SK-N-SH (cell line): Measurements from ENCODE around the gene MYO1F. TPM values are rescaled to one million over a fixed set of nuclear protein-coding genes. Genes with fewer than 3 reads are reported as not detected.

ENCODE experiments used
- CTCF ChIA-PET: fragments of 300-600, 350-600 bp; formaldehyde crosslinking; extraction: SDS; loops from one replicate; lab custom pipeline; 2021; lab: Yijun Ruan, JAX
- POLR2A ChIA-PET: fragments of 350-600 bp; sonication (Branson Sonifier 250); formaldehyde crosslinking; extraction: SDS; loops from one replicate; lab custom pipeline; 2020; ENCODE audit warnings: antibody characterized with exemption, inconsistent platforms; lab: Yijun Ruan, JAX
- DNase-seq: peaks from one replicate; pipeline ENCODE4 v3.0.0; 2012
- H2AFZ ChIP-seq: fragments of 200-600 bp; sonication (generic); 2 replicates; pipeline ENCODE4 v1.8.1; 2016; ENCODE audit warnings: antibody characterized with exemption, mild to moderate bottlenecking, low read depth
- H3F3A ChIP-seq: fragments of 200-600 bp; sonication (generic); replicated peaks from 2 replicates; pipeline ENCODE3; 2016; ENCODE audit warnings: antibody characterized with exemption, mild to moderate bottlenecking; ENCODE audit not compliant: insufficient read depth
- H3K27ac ChIP-seq, 2 experiments: fragments of 200-500 bp in 1 of 2; fragments of 200-600 bp in 1 of 2; sonication (Bioruptor generic) in 1 of 2; sonication (generic), shearing (Covaris generic) in 1 of 2; 2 replicates each; pipeline versions ENCODE4 v1.5.1 to v1.6.1; 2014 to 2016; ENCODE audit warnings: low read depth in 2 of 2, inconsistent platforms in 1 of 2, low read length in 1 of 2, mild to moderate bottlenecking in 1 of 2, mixed read lengths in 1 of 2
- H3K27me3 ChIP-seq: fragments of 200-600 bp; sonication (generic), shearing (Covaris generic); 2 replicates; pipeline ENCODE4 v1.6.1; 2016; ENCODE audit warnings: mixed run types; ENCODE audit not compliant: insufficient read depth
- H3K36me3 ChIP-seq, 2 experiments: fragments of 200-500 bp in 1 of 2; fragments of 200-600 bp in 1 of 2; sonication (Bioruptor generic) in 1 of 2; sonication (generic) in 1 of 2; replicated peaks in 1 of 2; 2 replicates each; pipeline versions ENCODE3 to v1.5.1; 2014 to 2016; ENCODE audit warnings: low read length in 1 of 2, mild to moderate bottlenecking in 1 of 2; ENCODE audit not compliant: insufficient read depth in 2 of 2, control insufficient read depth in 1 of 2
- H3K4me1 ChIP-seq, 2 experiments: fragments of 200-500 bp in 1 of 2; fragments of 200-600 bp in 1 of 2; sonication (Bioruptor generic) in 1 of 2; sonication (generic), shearing (Covaris generic) in 1 of 2; 2 replicates each; pipeline versions ENCODE4 v1.5.1 to v1.6.1; 2014 to 2016; ENCODE audit warnings: low read depth in 1 of 2, low read length in 1 of 2, mixed run types in 1 of 2; ENCODE audit not compliant: insufficient read depth in 2 of 2, control insufficient read depth in 1 of 2
- H3K4me2 ChIP-seq: fragments of 200-600 bp; sonication (generic), shearing (Covaris generic); 2 replicates; pipeline ENCODE4 v1.6.1; 2017; ENCODE audit warnings: mixed run types
- H3K4me3 ChIP-seq, 2 experiments: fragments of 200-500 bp in 1 of 2; fragments of 200-600 bp in 1 of 2; sonication (Bioruptor generic) in 1 of 2; sonication (generic), shearing (Covaris generic) in 1 of 2; 2 replicates each; pipeline versions ENCODE4 v1.5.1 to v1.8.1; 2014 to 2016; ENCODE audit warnings: low read depth in 2 of 2, inconsistent platforms in 1 of 2, low read length in 1 of 2, mild to moderate bottlenecking in 1 of 2, mixed read lengths in 1 of 2, moderate library complexity in 1 of 2
- H3K79me2 ChIP-seq: fragments of 200-600 bp; sonication (generic); 2 replicates; pipeline ENCODE4 v1.8.1; 2017; ENCODE audit warnings: mild to moderate bottlenecking; ENCODE audit not compliant: insufficient read depth
- H3K9ac ChIP-seq: fragments of 200-600 bp; sonication (generic); 2 replicates; pipeline ENCODE4 v1.6.1; 2017; ENCODE audit warnings: mixed run types
- H3K9me2 ChIP-seq: fragments of 200-600 bp; sonication (generic); 2 replicates; pipeline ENCODE4 v1.6.1; 2017; ENCODE audit warnings: mixed run types
- H3K9me3 ChIP-seq: fragments of 200-600 bp; sonication (generic); 2 replicates; pipeline ENCODE4 v1.6.1; 2017; ENCODE audit warnings: mixed run types, mild to moderate bottlenecking, moderate library complexity
- H4K20me1 ChIP-seq: fragments of 200-600 bp; sonication (generic); 2 replicates; pipeline ENCODE4 v1.6.1; 2017; ENCODE audit warnings: mild to moderate bottlenecking, mixed run types; ENCODE audit not compliant: insufficient read depth
- ELF1 ChIP-seq: IDR thresholded peaks from 2 replicates; pipeline ENCODE4 v1.4.0; 2012
- FOSL2 ChIP-seq: IDR thresholded peaks from 2 replicates; pipeline ENCODE4 v1.4.0; 2012; ENCODE audit warnings: low read depth, mild to moderate bottlenecking, moderate library complexity, borderline replicate concordance
- FOXM1 ChIP-seq: IDR thresholded peaks from 2 replicates; pipeline ENCODE4 v1.4.0; 2012; ENCODE audit warnings: low read depth, mild to moderate bottlenecking
- GABPA ChIP-seq: IDR thresholded peaks from 2 replicates; pipeline ENCODE4 v1.4.0; 2012; ENCODE audit warnings: low read depth, mild to moderate bottlenecking
- GATA2 ChIP-seq: sonication (generic); formaldehyde crosslinking; IDR thresholded peaks from 2 replicates; pipeline ENCODE4 v1.5.0; 2020; ENCODE audit warnings: mild to moderate bottlenecking, missing genetic modification reagents
- MEF2A ChIP-seq: IDR thresholded peaks from 2 replicates; pipeline ENCODE4 v1.4.0; 2012; ENCODE audit warnings: low read depth, borderline replicate concordance
- NRF1 ChIP-seq: IDR thresholded peaks from 2 replicates; pipeline ENCODE4 v1.6.1; 2012; ENCODE audit warnings: low read depth, mild to moderate bottlenecking, low read length
- POLR2AphosphoS5 ChIP-seq: IDR thresholded peaks from 2 replicates; pipeline ENCODE4 v1.6.1; 2012; ENCODE audit warnings: low read depth, low read length
- RAD21 ChIP-seq: IDR thresholded peaks from 2 replicates; pipeline ENCODE4 v1.6.1; 2012; ENCODE audit warnings: mild to moderate bottlenecking, low read length
- RCOR1 ChIP-seq: fragments of 150-350 bp; IDR thresholded peaks from 2 replicates; pipeline ENCODE4 v1.6.1; 2017; ENCODE audit warnings: antibody characterized with exemption, low read length
- RXRA ChIP-seq: IDR thresholded peaks from 2 replicates; pipeline ENCODE4 v1.4.0; 2012; ENCODE audit warnings: low read depth, mild to moderate bottlenecking, borderline replicate concordance
- SIN3A ChIP-seq: IDR thresholded peaks from 2 replicates; pipeline ENCODE4 v1.6.1; 2012; ENCODE audit warnings: low read depth, mild to moderate bottlenecking, low read length, moderate library complexity, borderline replicate concordance
- SMC3 ChIP-seq: IDR thresholded peaks from 2 replicates; pipeline ENCODE4 v1.6.1; 2012; ENCODE audit warnings: low read depth, low read length, improper control_type of control experiment
- WGBS: methylation state at CpG from one replicate; pipeline ENCODE4 v1.1.6; 2017; ENCODE audit warnings: low lambda C conversion rate; 5-methylcytosine and 5-hydroxymethylcytosine counted together
- polyA plus RNA-seq, 3 experiments: library from polyadenylated mRNA; depleted of rRNA; stranded (reverse); fragments of >200 nt; gene quantifications; 2 replicates each; pipeline ENCODE4 v1.2.3, GENCODE V29; 2012
- TF ChIP-seq, protein P1 (sequence below): fragments of 150-350 bp; IDR thresholded peaks from 2 replicates; pipeline ENCODE4 v1.6.1; 2017; ENCODE audit warnings: antibody characterized with exemption, low read length, low read depth, borderline replicate concordance
- TF ChIP-seq, protein P2 (sequence below): IDR thresholded peaks from 2 replicates; pipeline ENCODE4 v1.4.0; 2012; ENCODE audit warnings: low read depth, borderline replicate concordance
- TF ChIP-seq, protein P3 (sequence below): fragments of 150-350 bp; IDR thresholded peaks from 2 replicates; pipeline ENCODE4 v1.6.1; 2016; ENCODE audit warnings: mild to moderate bottlenecking, low read depth, low read length

Gene MYO1F
- polyA plus RNA-seq, 1 of the 3 experiments (the other 2 are of a cell fraction): 0.51 TPM

DNA sequence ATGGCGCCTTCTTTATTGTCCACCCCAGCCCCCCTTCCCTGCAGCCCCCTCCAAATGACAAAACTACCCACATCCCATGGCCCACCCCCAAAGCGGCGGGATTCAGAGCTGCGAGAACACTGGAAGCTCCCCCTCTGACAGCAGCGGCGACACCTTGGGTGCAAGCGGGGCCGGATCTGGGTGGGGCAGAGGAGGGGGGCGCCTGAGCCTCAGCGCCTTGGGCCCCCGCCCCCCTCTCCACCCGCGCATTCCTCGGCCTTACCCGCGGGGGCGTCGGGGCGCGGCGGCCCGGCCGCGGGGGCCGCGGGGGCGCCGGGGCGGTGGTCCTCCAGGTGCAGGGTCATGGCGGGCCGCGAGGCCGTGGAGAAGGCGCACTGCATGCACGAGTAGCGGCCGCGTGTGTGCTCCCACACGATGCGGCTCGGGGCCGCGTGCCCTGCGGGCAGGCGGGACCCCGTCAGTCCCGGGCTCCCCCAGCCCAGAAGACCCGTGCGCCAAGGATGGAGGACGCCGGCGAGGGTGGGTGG is 66.6 kb downstream of the MYO1F start:
- H3K9me2 ChIP-seq: no peaks in the 10 kb centered on the region
- WGBS: 97% methylated on average over 45 of the region's 52 CpGs
- no peaks in the 10 kb centered on the region for H4K20me1 ChIP-seq
- H3K27me3 ChIP-seq: no peaks in the 10 kb centered on the region
- peaks cover 9% of the 10 kb centered on the region; the same call in 1 of the 2 replicates for H3K79me2 ChIP-seq
- no peak overlapping the region for H3K4me2 ChIP-seq
- H3K9me3 ChIP-seq: no peaks in the 10 kb centered on the region
- H3K4me1 ChIP-seq: peaks cover 10 to 18% of the 10 kb centered on the region in 2 experiments; a peak in 3 of 4 replicates
- H2AFZ ChIP-seq: no peak overlapping the region
- H3F3A ChIP-seq: peaks cover 8% of the 10 kb centered on the region
- TF ChIP-seq, protein P1, sequence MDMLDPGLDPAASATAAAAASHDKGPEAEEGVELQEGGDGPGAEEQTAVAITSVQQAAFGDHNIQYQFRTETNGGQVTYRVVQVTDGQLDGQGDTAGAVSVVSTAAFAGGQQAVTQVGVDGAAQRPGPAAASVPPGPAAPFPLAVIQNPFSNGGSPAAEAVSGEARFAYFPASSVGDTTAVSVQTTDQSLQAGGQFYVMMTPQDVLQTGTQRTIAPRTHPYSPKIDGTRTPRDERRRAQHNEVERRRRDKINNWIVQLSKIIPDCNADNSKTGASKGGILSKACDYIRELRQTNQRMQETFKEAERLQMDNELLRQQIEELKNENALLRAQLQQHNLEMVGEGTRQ: no peak
- ChIA-PET POLR2A (no interaction called here), CTCF (no interaction called here)
- H3K4me3 ChIP-seq: no peak overlapping the region
- H3K27ac ChIP-seq: no peak overlapping the region
- no peak overlapping the region for H3K9ac ChIP-seq
- no peak for DNase-seq
- peaks cover 2 to 4% of the 10 kb centered on the region in 2 experiments for H3K36me3 ChIP-seq

DNA sequence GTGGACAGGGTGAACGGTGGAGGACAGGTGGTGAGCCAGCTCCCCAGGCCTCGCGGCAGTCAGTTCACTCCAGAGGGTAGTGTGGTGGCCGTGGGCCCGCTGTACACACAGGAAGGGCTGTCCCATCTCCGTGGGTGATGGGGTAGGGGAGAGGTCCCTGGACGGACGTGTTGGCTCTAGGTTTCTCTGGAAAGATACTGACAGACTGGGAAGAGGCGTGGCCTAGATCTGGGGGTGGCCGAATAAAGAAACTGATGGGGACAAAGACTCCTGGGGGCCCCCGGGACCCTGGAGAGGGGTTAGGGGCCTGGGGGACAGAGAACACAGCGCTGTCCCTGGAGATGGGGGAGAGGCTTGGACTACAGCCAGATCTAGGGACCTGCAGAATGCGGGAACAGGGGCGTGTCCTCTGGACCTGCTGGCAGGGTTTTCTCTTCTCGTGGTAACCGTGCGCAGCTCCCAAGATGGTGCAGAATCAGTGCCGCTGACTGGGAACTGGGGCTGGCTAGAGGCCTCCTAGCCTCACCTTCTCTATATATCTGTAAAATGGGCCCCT is 70.8 kb downstream of the MYO1F start:
- Histone ChIP-seq H3K36me3 (peaks cover 2 to 4% of the 10 kb centered on the region in 2 experiments), H2AFZ (peak overlapping the region; percentile 91; the same call in 1 of the 2 replicates), H3F3A (no peaks in the 10 kb centered on the region), H3K27me3 (no peaks in the 10 kb centered on the region), H3K27ac (no peak overlapping the region), H3K79me2 (no peaks in the 10 kb centered on the region), H3K4me1 (peaks cover 0 to 5% of the 10 kb centered on the region in 2 experiments; a peak in 1 of 4 replicates), H3K9ac (no peak overlapping the region; the same call in 1 of the 2 replicates), H3K9me3 (no peaks in the 10 kb centered on the region), H3K4me3 (peak overlapping the region; percentile 54 to 69), H3K9me2 (no peaks in the 10 kb centered on the region), H4K20me1 (no peaks in the 10 kb centered on the region)
- 47% methylated on average over 13 of the region's 18 CpGs for WGBS
- DNase-seq: no peak
- POLR2A ChIA-PET: interaction anchor here (0.6 to 1.6 kb wide), 3 partner anchors 20 to 185 kb away, joined by 3 to 5 read pairs (median 3); partner anchors contain the start of genes MARCHF2 and RPS28
- CTCF ChIA-PET: interaction anchor here (0.6 to 4.4 kb wide), 28 partner anchors 9 to 1327 kb away, joined by 3 to 51 read pairs (median 4); partner anchors contain the start of genes KANK3, MARCHF2, NDUFA7 and RPS28
- TF ChIP-seq RCOR1: no peak
- no peak for TF ChIP-seq FOXM1
- no peak for TF ChIP-seq ELF1
- TF ChIP-seq POLR2AphosphoS5: no peak
- TF ChIP-seq FOSL2: no peak
- TF ChIP-seq RXRA: no peak
- TF ChIP-seq GATA2: no peak
- TF ChIP-seq, protein P2, sequence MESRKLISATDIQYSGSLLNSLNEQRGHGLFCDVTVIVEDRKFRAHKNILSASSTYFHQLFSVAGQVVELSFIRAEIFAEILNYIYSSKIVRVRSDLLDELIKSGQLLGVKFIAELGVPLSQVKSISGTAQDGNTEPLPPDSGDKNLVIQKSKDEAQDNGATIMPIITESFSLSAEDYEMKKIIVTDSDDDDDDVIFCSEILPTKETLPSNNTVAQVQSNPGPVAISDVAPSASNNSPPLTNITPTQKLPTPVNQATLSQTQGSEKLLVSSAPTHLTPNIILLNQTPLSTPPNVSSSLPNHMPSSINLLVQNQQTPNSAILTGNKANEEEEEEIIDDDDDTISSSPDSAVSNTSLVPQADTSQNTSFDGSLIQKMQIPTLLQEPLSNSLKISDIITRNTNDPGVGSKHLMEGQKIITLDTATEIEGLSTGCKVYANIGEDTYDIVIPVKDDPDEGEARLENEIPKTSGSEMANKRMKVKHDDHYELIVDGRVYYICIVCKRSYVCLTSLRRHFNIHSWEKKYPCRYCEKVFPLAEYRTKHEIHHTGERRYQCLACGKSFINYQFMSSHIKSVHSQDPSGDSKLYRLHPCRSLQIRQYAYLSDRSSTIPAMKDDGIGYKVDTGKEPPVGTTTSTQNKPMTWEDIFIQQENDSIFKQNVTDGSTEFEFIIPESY: no peak
- TF ChIP-seq SIN3A: no peak
- TF ChIP-seq RAD21: no peak
- no peak for TF ChIP-seq GABPA
- TF ChIP-seq, protein P1: no peak
- TF ChIP-seq SMC3: no peak
- TF ChIP-seq, protein P3, sequence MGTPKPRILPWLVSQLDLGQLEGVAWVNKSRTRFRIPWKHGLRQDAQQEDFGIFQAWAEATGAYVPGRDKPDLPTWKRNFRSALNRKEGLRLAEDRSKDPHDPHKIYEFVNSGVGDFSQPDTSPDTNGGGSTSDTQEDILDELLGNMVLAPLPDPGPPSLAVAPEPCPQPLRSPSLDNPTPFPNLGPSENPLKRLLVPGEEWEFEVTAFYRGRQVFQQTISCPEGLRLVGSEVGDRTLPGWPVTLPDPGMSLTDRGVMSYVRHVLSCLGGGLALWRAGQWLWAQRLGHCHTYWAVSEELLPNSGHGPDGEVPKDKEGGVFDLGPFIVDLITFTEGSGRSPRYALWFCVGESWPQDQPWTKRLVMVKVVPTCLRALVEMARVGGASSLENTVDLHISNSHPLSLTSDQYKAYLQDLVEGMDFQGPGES: no peak
- TF ChIP-seq NRF1: no peak
- no peak for TF ChIP-seq MEF2A
- TF ChIP-seq, all 33 proteins: peak for 0
- H3K4me2 ChIP-seq: peak overlapping the region; percentile 91
